ENCODE data around the gene RPL10.
"Not testable (repeated sequence)": the region's sequence is repeated elsewhere in the genome, so short reads cannot be mapped to it uniquely, and the experiment has no call there.

Gene RPL10

DNA sequence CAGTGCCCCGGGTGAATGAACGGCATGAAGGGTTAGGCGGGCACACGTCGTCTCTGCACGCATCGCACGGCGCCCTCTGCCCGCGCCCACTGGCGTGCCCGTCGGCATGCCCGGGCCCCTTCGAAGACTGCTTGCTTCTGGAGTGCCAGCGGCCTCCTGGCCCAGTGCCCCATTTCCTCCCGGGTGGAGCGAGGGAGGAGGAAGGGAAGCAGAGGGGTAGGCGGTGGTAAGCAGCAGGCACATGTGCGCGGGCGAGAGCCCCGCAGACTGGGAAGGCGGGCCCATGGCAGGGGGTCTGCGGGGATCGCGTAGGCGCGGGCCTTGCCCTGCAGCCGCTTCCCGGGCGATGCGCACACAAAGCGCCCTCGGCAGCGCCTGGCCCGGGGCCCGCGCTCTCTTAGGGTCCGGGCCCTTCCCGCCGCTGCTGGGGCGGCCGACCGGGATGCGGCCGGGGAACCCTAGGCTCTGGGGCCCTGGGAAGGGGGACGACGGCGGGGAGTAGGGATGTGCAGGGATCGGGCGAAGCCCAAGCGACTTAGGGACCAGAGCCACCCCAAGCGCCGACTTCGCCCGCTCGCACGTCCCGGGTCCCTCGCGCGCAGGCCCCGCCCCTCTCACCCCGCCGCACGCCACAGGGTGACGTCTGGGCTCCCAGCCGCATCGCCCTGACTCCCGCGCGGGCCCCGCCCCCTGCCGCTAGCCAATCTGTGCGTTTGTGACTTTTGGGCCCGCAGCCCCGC lies 19.9 kb upstream of the RPL10 start:
- no peak for DNase-seq

- peak; percentile 99 for DNase-seq
Observed at GRCh38 chrX:154378799-154379568, 19.2 kb upstream of the RPL10 start, which contains the start of gene EMD. TSS of gene EMD (plus strand) at chrX:154379295. CDS start at chrX:154379485, 190 bp downstream.

DNA sequence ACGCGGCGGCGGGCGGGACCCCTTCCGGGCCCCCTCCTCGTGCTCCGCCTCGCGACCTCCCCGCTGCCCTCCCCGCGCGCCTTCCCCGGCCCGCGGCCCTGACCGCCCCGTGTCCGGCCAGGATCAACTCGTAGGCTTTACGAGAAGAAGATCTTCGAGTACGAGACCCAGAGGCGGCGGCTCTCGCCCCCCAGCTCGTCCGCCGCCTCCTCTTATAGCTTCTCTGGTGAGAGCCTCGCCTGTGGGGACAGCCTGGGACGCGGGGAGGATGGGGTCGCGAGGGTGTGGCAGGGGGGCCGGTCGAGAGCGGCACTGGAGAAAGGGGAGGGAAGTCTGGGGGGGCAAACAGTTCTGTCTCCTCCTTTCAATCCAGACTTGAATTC lies 18.6 kb upstream of the RPL10 start:
- DNase-seq: no peak

DNA sequence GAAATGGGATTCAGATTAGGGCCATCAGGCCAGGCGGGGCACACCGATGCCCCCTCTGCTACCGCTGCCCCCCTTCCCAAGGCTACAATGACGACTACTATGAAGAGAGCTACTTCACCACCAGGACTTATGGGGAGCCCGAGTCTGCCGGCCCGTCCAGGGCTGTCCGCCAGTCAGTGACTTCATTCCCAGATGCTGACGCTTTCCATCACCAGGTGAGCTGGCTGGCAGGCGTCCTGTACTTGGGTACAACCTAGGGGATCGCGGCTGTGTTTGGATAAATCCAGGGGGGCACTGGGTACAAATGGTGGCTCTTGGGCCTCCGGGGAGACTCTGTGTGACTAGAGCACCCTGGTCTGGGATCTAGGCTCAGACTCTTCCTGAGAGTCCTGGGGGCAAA lies 18.0 kb upstream of the RPL10 start:
- no peak for DNase-seq

GRCh38 chrX:154380787-154381186 lies 17.4 kb upstream of the RPL10 start:
- DNase-seq: no peak

- DNase-seq: no peak
Observed at GRCh38 chrX:154381271-154381670, 16.9 kb upstream of the RPL10 start.

DNA sequence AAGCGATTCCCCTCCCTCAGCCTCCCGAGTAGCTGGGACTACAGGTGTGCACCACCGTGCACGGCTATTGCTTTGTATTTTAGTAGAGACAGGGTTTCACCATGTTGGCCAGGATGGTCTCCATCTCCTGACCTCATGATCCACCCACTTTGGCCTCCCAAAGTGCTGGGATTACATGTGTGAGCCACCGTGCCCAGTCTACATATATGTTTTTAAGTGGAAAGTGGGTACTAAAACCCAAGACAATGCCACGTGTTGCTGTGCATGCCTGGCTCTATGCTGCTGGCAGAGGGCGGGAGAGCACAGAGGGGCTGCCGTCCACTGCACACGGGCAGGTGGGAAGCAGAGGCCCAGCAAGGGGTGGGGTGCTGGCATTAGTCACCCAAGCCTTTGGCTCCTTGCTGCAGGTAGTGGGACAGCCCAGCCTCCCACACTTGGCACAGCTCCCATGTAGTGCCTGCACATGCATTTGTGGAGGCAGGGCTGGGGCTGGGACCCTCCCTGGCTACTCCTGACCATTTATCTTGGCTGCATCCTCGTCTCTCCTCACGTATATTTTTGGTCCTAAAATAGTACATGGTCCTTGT lies 15.6 kb upstream of the RPL10 start:
- no peak for DNase-seq

DNA sequence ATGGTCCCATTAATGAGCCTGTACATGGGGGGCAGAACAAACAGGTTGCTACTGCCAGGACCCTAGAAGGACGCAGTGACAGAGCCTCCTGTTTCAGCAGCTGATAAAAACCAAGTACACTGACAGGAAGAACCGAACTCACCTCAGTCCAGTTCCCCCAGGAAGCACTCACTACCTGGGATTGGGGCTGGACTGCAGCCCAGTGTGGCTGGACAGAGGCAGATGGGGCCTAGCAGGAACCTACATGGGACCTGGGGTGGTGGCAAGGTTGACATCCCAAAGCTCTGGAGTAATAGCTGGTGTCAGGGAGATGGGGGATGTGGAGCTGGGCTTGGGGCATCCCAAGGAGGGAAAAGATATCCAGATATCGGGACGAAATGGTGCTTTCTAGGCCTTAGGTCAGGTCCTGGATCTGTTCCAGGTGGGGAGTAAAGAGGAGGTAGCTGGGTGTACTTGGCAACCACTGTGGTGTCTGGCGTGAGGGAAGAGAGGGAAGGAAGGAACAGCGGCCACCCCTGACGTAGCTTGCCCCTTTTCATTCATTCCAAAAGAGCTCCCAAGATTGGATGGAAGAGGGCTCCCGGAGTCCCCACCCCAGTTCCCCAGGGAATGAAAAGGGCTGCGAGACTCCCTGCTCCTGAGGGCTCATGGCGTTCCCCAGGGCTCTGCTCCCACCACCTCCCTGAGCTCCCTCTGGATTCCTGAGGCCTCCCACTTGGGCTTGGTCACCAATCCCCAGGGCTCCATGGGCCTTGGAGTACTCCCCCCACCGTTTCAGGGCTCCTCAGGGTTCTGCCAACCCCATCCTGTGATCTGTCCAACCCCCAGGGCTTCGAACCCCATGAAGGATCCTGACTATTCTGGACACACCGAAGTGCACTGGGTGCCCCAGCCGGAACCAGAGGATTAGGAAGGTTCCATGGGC lies 14.6 kb upstream of the RPL10 start:
- no peak for DNase-seq

GRCh38 chrX:154384284-154384892 lies 13.8 kb upstream of the RPL10 start:
- DNase-seq: no peak

- DNase-seq: not testable (repeated sequence)
Observed at GRCh38 chrX:154388094-154388493, 10.1 kb upstream of the RPL10 start.

DNA sequence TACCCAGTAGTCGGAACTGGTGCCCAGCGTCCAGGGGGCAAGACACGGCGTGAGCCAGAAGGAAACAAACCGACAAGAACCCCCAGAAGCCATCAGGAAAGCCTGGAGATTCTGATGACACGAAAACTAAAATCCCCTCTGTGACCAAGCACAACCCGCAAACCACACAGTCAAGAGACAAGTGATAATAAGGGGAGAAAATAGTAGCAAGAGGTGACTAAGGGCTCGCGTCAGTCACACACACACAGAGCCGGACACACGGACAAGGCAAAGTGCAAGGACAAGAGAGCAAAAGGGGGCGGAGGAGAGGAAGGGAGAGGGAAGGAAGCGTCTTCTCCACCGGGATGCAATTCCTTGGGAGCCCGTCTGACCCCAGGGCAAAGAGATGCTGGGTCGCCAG lies 9.5 kb upstream of the RPL10 start:
- not testable (repeated sequence) for DNase-seq

DNA sequence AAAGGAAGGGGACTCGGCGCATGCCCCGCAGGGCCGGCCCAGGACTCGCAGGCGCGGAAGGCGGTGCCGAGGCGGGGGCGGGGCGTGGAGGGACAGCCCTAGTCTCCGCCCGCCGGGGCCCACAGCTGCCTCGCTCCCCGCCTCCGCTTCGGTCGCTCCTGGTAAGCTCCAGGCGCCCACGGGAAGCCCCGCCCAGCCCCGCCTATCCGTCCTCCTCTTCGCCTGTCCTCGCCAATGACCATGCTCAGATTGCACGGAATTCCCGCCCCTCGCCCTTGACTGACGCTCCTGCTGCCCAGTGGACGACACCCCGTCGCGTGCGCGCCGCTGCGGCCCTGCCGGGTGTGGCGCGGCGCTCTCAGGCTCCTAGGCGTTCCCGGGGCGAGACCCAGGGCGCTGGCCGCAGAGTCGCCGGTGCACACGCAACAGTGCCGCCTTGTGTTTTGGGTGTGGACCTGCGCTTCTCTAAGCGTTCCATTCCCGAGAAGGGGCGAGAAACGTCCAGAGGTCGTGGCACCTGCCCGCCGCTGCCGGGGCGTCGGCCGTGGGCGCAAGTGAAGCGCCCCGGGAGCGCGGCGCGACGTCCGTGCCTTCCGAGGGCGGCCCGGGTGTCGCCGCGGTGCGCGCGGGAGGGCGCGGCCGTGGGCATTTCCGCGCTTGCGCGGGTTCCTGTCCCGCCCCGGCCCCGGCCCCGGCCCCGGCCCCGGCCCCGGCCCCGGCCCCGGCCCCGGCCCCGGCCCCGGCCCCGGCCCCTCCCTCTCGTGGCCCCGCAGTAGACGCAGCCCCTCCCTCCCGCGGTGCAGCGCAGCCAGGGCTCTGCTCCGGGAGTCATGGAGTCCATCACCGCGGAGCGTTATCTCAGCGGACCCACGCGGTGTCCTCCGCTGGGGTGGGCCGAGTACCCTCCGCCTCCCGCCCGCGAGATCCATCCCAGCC lies 8.1 kb upstream of the RPL10 start:
- DNase-seq: not testable (repeated sequence)

DNA sequence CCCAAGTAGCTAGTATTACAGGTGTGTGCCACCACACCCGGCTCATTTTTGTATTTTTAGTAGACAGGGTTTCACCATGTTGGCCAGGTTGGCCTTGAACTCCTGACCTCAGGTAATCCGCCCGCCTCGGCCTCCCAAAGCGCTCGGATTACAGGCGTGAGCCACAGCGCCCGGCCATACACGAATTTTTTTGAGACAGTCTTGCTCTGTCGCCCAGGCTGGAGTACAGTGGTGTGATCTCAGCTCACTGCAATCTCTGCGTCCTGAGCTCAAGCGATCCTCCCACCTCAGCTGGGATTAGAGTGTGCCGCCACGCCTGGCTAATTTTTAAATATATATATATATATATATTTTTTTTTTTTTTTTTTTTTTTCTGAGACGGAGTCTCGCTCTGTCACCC lies 1.8 kb upstream of the RPL10 start:
- DNase-seq: not testable (repeated sequence)

DNA sequence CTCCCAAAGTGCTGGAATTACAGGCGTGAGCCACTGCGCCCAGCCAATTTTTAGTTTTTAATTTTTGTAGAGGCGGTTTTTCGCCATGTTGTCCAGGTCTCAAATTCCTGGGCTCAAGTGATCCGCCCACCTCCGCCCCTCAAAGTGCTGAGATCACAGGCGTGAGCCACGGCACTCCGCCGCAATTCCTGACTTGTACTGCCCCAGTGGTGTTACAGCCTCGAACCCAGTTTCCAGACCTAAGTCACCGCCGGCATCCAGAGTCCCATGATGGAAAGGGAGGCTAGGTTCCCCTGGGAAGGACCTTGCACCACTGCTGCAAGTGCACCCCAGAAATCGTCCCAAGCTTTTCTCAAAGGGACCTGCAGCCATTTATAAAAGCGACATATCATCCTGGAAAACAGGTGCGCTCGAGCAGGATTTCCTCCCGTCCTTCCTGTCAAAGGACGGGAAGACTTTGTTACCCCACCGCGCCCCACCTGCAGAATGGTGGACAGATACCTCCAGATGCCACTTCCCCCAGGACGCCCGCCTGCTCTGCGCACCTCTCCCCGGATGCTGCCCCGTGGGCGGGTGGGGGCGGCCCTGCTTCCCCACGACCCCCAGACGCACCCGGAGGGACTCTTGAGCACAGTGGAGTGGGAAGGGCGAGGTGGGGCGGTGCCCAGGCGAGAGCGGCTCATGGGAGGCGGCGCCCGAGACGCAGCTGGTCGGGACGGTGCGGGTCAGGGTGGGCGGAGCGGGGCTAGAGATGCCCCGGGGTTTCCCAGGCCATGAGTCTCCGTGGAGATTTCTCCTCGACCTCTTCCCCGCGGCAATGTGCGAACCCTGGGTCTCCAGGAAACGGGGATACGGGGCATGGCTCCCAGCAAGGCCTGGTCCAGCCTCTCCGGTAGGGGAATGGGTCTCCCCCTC lies 947 bp upstream of the RPL10 start:
- DNase-seq: peak; percentile 64

DNA sequence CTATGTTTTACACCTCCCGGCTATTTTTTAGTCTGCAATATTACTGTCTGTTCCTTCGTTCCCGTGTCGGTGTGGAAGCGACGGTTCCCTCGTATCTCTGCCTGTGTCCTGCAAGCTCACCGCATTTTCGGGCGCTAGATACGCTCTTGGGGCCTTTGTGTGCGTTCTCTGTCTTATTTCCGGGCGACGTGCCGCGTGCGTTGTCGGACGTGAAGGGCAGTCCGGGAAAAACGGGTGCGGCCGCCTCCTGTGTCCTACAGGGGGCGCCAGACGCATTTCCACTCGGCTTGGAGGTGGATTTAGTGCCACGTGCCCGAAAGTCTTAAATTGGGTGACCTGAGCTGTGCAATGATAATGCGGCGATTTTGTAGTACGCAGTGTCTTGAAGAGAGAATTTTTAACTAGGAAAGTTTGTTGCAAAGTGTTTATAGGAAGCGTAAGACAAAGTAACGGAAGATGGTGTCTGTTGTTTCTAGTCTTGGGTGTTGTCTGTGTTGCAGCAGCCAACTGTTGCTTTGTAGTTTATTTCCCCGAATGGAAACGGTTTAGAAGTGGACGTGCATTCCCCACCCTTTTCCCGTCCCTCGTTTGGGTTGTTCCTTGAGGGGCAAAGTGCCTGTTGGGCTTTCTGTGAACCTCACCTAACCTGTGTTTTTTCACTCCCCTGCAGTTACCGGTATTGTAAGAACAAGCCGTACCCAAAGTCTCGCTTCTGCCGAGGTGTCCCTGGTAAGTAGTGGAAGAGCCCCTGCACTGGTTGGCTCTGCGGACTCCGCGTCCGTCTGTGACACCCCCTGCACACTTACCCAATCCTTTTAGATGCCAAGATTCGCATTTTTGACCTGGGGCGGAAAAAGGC lies 720 bp downstream of the RPL10 start:
- DNase-seq: peak; percentile 87

- no peak for DNase-seq
Observed at GRCh38 chrX:154399527-154400368, 1.6 kb downstream of the RPL10 start.

GRCh38 chrX:154400369-154400817 lies 2.2 kb downstream of the RPL10 start:
- DNase-seq: not testable (repeated sequence)

Data from NCI-H526 treated with DMSO at 0.1 percent for 48 hours (cell line).